ENCODE results near the gene CERK. TPM values are rescaled to one million over a fixed set of nuclear protein-coding genes. Genes with fewer than 3 reads are reported as not detected.

Gene CERK
- polyA plus RNA-seq, 1 of the 3 experiments (the other 2 are of a cell fraction), result 32.6 TPM

GRCh38 chr22:46728470-46728869, 9.6 kb downstream of the CERK start (continued):
- TF ChIP-seq EZH2phosphoT487 (IDR thresholded peaks at IDR 0.05; ENCODE audit: borderline replicate concordance, low read depth), result no peak
- TF ChIP-seq REST (IDR thresholded peaks at IDR 0.05; ENCODE audit: low read depth, low read length), result no peak
- TF ChIP-seq MXI1 (IDR thresholded peaks at IDR 0.05; ENCODE audit: low read depth, low read length), result peak; percentile 73; the same call in 1 of the 2 replicates
- no peak for TF ChIP-seq TAF1 (IDR thresholded peaks at IDR 0.05; ENCODE audit: borderline replicate concordance, low read depth, low read length)
- no peak for TF ChIP-seq USF1 (IDR thresholded peaks at IDR 0.05; ENCODE audit: borderline replicate concordance, low read depth)
- TF ChIP-seq MAX (IDR thresholded peaks at IDR 0.05; ENCODE audit: low read depth), result no peak

GRCh38 chr22:46727813-46728364, 10.2 kb downstream of the CERK start:
- H3K36me3 ChIP-seq (replicated peaks in 1 of 2; ENCODE audit: control insufficient read depth in 1 of 2, insufficient read depth in 2 of 2, low read length in 1 of 2), result peaks cover 0 to 6% of the 10 kb centered on the region in 2 experiments
- no peaks in the 10 kb centered on the region for H3K9me3 ChIP-seq
- peak overlapping the region in 1 of 2 experiments; percentile 90; a peak in 2 of 4 replicates for H3K27ac ChIP-seq (ENCODE audit: low read depth in 2 of 2, low read length in 1 of 2)
- no peak for TF ChIP-seq TEAD4 (IDR thresholded peaks at IDR 0.05; ENCODE audit: borderline replicate concordance, insufficient read depth)
- TF ChIP-seq GABPA (IDR thresholded peaks at IDR 0.05; ENCODE audit: low read depth), result no peak
- no peaks in the 10 kb centered on the region for H3K9me2 ChIP-seq
- no peak overlapping the region for H3K9ac ChIP-seq
- peaks cover 100% of the 10 kb centered on the region for H3K79me2 ChIP-seq (ENCODE audit: insufficient read depth)
- no peak for DNase-seq
- ChIA-PET CTCF (interaction anchor here (0.5 to 1.4 kb wide), 4 partner anchors 11 to 164 kb away, joined by 3 to 7 read pairs (median 3); no protein-coding TSS in a partner anchor), POLR2A (interaction anchor here (0.8 to 1.5 kb wide), 2 partner anchors 34 to 164 kb away, joined by 5 to 7 read pairs; partner anchors contain the start of gene TBC1D22A)
- H2AFZ ChIP-seq (ENCODE audit: low read depth), result no peak overlapping the region
- no peak overlapping the region for H3K4me3 ChIP-seq (ENCODE audit: low read depth in 2 of 2, low read length in 1 of 2)
- H3K4me1 ChIP-seq (ENCODE audit: control insufficient read depth in 1 of 2, insufficient read depth in 2 of 2, low read depth in 1 of 2, low read length in 1 of 2), result peaks cover 0 to 64% of the 10 kb centered on the region in 2 experiments; a peak in 1 of 4 replicates
- H3K27me3 ChIP-seq (ENCODE audit: insufficient read depth), result no peaks in the 10 kb centered on the region
- peaks cover 91% of the 10 kb centered on the region for H4K20me1 ChIP-seq (ENCODE audit: insufficient read depth)
- H3K4me2 ChIP-seq, result no peak overlapping the region
- H3F3A ChIP-seq (replicated peaks; ENCODE audit: insufficient read depth), result no peaks in the 10 kb centered on the region
- WGBS (ENCODE audit: low lambda C conversion rate), result 86% methylated on average over 8 of the region's 19 CpGs

GRCh38 chr22:46726986-46727317, 11.1 kb downstream of the CERK start:
- no peak for TF ChIP-seq EP300 (IDR thresholded peaks at IDR 0.05; ENCODE audit: borderline replicate concordance in 1 of 2, low read depth in 1 of 2, low read length in 1 of 2)
- TF ChIP-seq MXI1 (IDR thresholded peaks at IDR 0.05; ENCODE audit: low read depth, low read length), result no peak
- TF ChIP-seq TEAD4 (IDR thresholded peaks at IDR 0.05; ENCODE audit: borderline replicate concordance, insufficient read depth), result no peak
- TF ChIP-seq POLR2AphosphoS5 (IDR thresholded peaks at IDR 0.05; ENCODE audit: low read depth, low read length), result no peak
- no peak for TF ChIP-seq YY1 (IDR thresholded peaks at IDR 0.05; ENCODE audit: low read depth)
- no peak for TF ChIP-seq TCF12 (IDR thresholded peaks at IDR 0.05)
- TF ChIP-seq SIN3A (IDR thresholded peaks at IDR 0.05; ENCODE audit: borderline replicate concordance, low read depth, low read length), result no peak
- TF ChIP-seq RFX5 (IDR thresholded peaks at IDR 0.05; ENCODE audit: low read length), result no peak
- no peak for TF ChIP-seq MEF2A (IDR thresholded peaks at IDR 0.05; ENCODE audit: borderline replicate concordance, low read depth)
- no peak for TF ChIP-seq RXRA (IDR thresholded peaks at IDR 0.05; ENCODE audit: borderline replicate concordance, low read depth)
- TF ChIP-seq PBX3 (IDR thresholded peaks at IDR 0.05), result no peak
- TF ChIP-seq EZH2phosphoT487 (IDR thresholded peaks at IDR 0.05; ENCODE audit: borderline replicate concordance, low read depth), result no peak
- TF ChIP-seq GABPA (IDR thresholded peaks at IDR 0.05; ENCODE audit: low read depth), result no peak
- TF ChIP-seq ELF1 (IDR thresholded peaks at IDR 0.05), result no peak
- TF ChIP-seq CHD2 (IDR thresholded peaks at IDR 0.05; ENCODE audit: low read length, partially characterized antibody), result no peak

More at GRCh38 chr22:46726986-46727317, 11.1 kb downstream of the CERK start:
- Histone ChIP-seq H3K9ac (no peak overlapping the region), H2AFZ (ENCODE audit: low read depth) (no peak overlapping the region), H4K20me1 (ENCODE audit: insufficient read depth) (peaks cover 91% of the 10 kb centered on the region), H3K9me3 (no peaks in the 10 kb centered on the region), H3K4me2 (no peak overlapping the region), H3F3A (replicated peaks; ENCODE audit: insufficient read depth) (no peaks in the 10 kb centered on the region), H3K27me3 (ENCODE audit: insufficient read depth) (no peaks in the 10 kb centered on the region), H3K79me2 (ENCODE audit: insufficient read depth) (peaks cover 100% of the 10 kb centered on the region), H3K9me2 (no peaks in the 10 kb centered on the region), H3K4me3 (ENCODE audit: low read depth in 2 of 2, low read length in 1 of 2) (no peak overlapping the region), H3K27ac (ENCODE audit: low read depth in 2 of 2, low read length in 1 of 2) (peak overlapping the region in 1 of 2 experiments; percentile 59; a peak in 2 of 4 replicates), H3K4me1 (ENCODE audit: control insufficient read depth in 1 of 2, insufficient read depth in 2 of 2, low read depth in 1 of 2, low read length in 1 of 2) (peaks cover 0 to 57% of the 10 kb centered on the region in 2 experiments; a peak in 1 of 4 replicates), H3K36me3 (replicated peaks in 1 of 2; ENCODE audit: control insufficient read depth in 1 of 2, insufficient read depth in 2 of 2, low read length in 1 of 2) (peaks cover 0 to 6% of the 10 kb centered on the region in 2 experiments)
- no peak for DNase-seq
- ChIA-PET POLR2A (no interaction called here), CTCF (interaction anchor here (1.2 to 2.2 kb wide), 4 partner anchors 33 to 163 kb away, joined by 4 to 12 read pairs (median 5); no protein-coding TSS in a partner anchor)
- WGBS (ENCODE audit: low lambda C conversion rate), result 87% methylated on average over 3 of the region's 3 CpGs
